Measurements from ENCODE around the gene MOB1A.
A peak's percentile ranks its signal among the peaks of the same experiment; 100 is the strongest.
"Not testable (repeated sequence)": the region's sequence is repeated elsewhere in the genome, so short reads cannot be mapped to it uniquely, and the experiment has no call there.

The MOB1A gene

GRCh38 chr2:74198461-74199274, 20.0 kb upstream of the MOB1A start, which contains the start of gene MTHFD2:
TSS of gene MTHFD2 (plus strand) at chr2:74198615. CDS start at chr2:74198642, 27 bp downstream.
- peak; percentile 88 for DNase-seq (ENCODE audit: low read depth)

GRCh38 chr2:74198023-74198460, 19.4 kb upstream of the MOB1A start:
- no peak for DNase-seq (ENCODE audit: low read depth)

GRCh38 chr2:74197049-74197448, 18.4 kb upstream of the MOB1A start:
- no peak for DNase-seq (ENCODE audit: low read depth)

- no peak for DNase-seq (ENCODE audit: low read depth)
Observed at GRCh38 chr2:74194799-74195198, 16.1 kb upstream of the MOB1A start.

GRCh38 chr2:74191596-74192380, 13.1 kb upstream of the MOB1A start:
- DNase-seq (ENCODE audit: low read depth), result no peak

GRCh38 chr2:74188696-74189095, 10.0 kb upstream of the MOB1A start:
- DNase-seq (ENCODE audit: low read depth), result no peak

- no peak for DNase-seq (ENCODE audit: low read depth)
Observed at GRCh38 chr2:74188018-74188601, 9.4 kb upstream of the MOB1A start.

- not testable (repeated sequence) for DNase-seq (ENCODE audit: low read depth)
Observed at GRCh38 chr2:74186706-74187105, 8.0 kb upstream of the MOB1A start.

GRCh38 chr2:74186038-74186437, 7.4 kb upstream of the MOB1A start:
- DNase-seq (ENCODE audit: low read depth), result no peak

- DNase-seq (ENCODE audit: low read depth), result no peak
Observed at GRCh38 chr2:74183878-74184277, 5.2 kb upstream of the MOB1A start.

GRCh38 chr2:74181739-74182138, 3.1 kb upstream of the MOB1A start:
- no peak for DNase-seq (ENCODE audit: low read depth)

GRCh38 chr2:74179063-74179865, 585 bp upstream of the MOB1A start:
- DNase-seq (ENCODE audit: low read depth), result no peak

GRCh38 chr2:74177696-74178095, 983 bp downstream of the MOB1A start:
- no peak for DNase-seq (ENCODE audit: low read depth)

- no peak for DNase-seq (ENCODE audit: low read depth)
Observed at GRCh38 chr2:74174909-74175308, 3.8 kb downstream of the MOB1A start.

- no peak for DNase-seq (ENCODE audit: low read depth)
Observed at GRCh38 chr2:74168739-74169138, 9.9 kb downstream of the MOB1A start.

GRCh38 chr2:74164761-74165160, 13.9 kb downstream of the MOB1A start:
- DNase-seq (ENCODE audit: low read depth), result no peak

- DNase-seq (ENCODE audit: low read depth), result no peak
Observed at GRCh38 chr2:74162951-74163350, 15.7 kb downstream of the MOB1A start.

- no peak for DNase-seq (ENCODE audit: low read depth)
Observed at GRCh38 chr2:74155830-74156229, 22.8 kb downstream of the MOB1A start.

- DNase-seq (ENCODE audit: low read depth), result no peak
Observed at GRCh38 chr2:74152954-74153353, 25.7 kb downstream of the MOB1A start.

- no peak for DNase-seq (ENCODE audit: low read depth)
Observed at GRCh38 chr2:74149570-74150319, 28.9 kb downstream of the MOB1A start.

GRCh38 chr2:74149247-74149525, 29.5 kb downstream of the MOB1A start:
- no peak for DNase-seq (ENCODE audit: low read depth)

All from activated T-helper 9 cell treated with anti-CD3 and anti-CD28 coated beads, Interleukin-2, amount 50 U/mL, for 16 hours (primary cell).